K562 (cell line): Measurements from ENCODE around the gene OTUD5. TPM values are rescaled to one million over a fixed set of nuclear protein-coding genes. Genes with fewer than 3 reads are reported as not detected.

Source experiments
- ATAC-seq: fragments of 200-7000 bp; cut with Tn5 transposase; 3 replicates; pipeline ENCODE4 v1.9.1; 2020; ENCODE audit warnings: moderate library complexity
- BruUV-seq: library from RNA; stranded (reverse); fragments of 400-500 nt; replicated peaks from 2 replicates; lab custom pipeline; 2021; lab: Mats Ljungman, UMichigan
- CTCF ChIA-PET: fragments of 300-600 bp; formaldehyde crosslinking; extraction: SDS; loops from one replicate; lab custom pipeline; 2021; ENCODE audit warnings: low intra/inter-chr PET ratio; lab: Yijun Ruan, JAX
- POLR2A ChIA-PET: fragments of 300-600, 350-650 bp; sonication (Branson Sonifier 250); formaldehyde crosslinking; extraction: SDS; loops from one replicate; lab custom pipeline; 2021; ENCODE audit warnings: antibody characterized with exemption, inconsistent platforms; lab: Yijun Ruan, JAX
- DNase-seq, 4 experiments: peaks; one replicate each; pipeline versions ENCODE4 v3.0.0 to v3.0.0-alpha.2; 2011 to 2018; ENCODE audit warnings: low spot score in 3 of 4, mixed read lengths in 3 of 4; ENCODE audit errors: extremely low read depth in 1 of 4
- FAIRE-seq: peaks from 2 replicates; lab custom pipeline; 2011; peaks lifted over from hg19 to GRCh38; lab: Jason Lieb, UNC
- H2AFZ ChIP-seq: 2 replicates; pipeline ENCODE4 v1.6.0; 2011; ENCODE audit warnings: low read depth, low read length, control low read depth, inconsistent platforms
- H3K27ac ChIP-seq: fragments of 200-600 bp; 3 replicates; pipeline ENCODE4 v1.8.0; 2011; ENCODE audit warnings: low read depth, mild to moderate bottlenecking, control low read depth, inconsistent platforms, low read length, moderate library complexity, mixed read lengths; ENCODE audit errors: extremely low read depth
- H3K27me3 ChIP-seq, 2 experiments: fragments of 300-600 bp in 1 of 2; 2 replicates in 1 of 2; 3 replicates in 1 of 2; pipeline versions ENCODE4 v1.6.0 to v1.8.0; 2011; ENCODE audit warnings: inconsistent platforms in 2 of 2, low read length in 2 of 2, mild to moderate bottlenecking in 1 of 2, mixed read lengths in 1 of 2, moderate library complexity in 1 of 2; ENCODE audit not compliant: control insufficient read depth in 2 of 2, insufficient read depth in 2 of 2
- H3K36me3 ChIP-seq: fragments of 300-600 bp; 3 replicates; pipeline ENCODE4 v1.8.0; 2011; ENCODE audit warnings: mild to moderate bottlenecking, low read length, inconsistent platforms; ENCODE audit not compliant: control insufficient read depth, insufficient read depth
- H3K4me1 ChIP-seq, 2 experiments: fragments of 200-600 bp in 1 of 2; replicated peaks in 1 of 2; 2 replicates in 1 of 2; 3 replicates in 1 of 2; pipeline versions ENCODE4 v1.5.1 to v1.8.0; 2011; ENCODE audit warnings: inconsistent platforms in 2 of 2, low read length in 2 of 2, mild to moderate bottlenecking in 1 of 2, mixed read lengths in 1 of 2, moderate library complexity in 1 of 2; ENCODE audit not compliant: control insufficient read depth in 2 of 2, insufficient read depth in 2 of 2
- H3K4me2 ChIP-seq: 2 replicates; pipeline ENCODE4 v1.6.1; 2011; ENCODE audit warnings: low read length, control low read depth, inconsistent platforms, mixed read lengths; ENCODE audit not compliant: insufficient read depth
- H3K4me3 ChIP-seq: fragments of 200-600 bp; sonication (generic), shearing (Covaris generic); 2 replicates; pipeline ENCODE4 v1.5.1; 2016; ENCODE audit warnings: control low read depth, inconsistent platforms
- H3K79me2 ChIP-seq: fragments of 200-600 bp; 3 replicates; pipeline ENCODE4 v1.8.0; 2011; ENCODE audit warnings: low read length, inconsistent platforms; ENCODE audit not compliant: control insufficient read depth, insufficient read depth
- H3K9ac ChIP-seq, 2 experiments: 2 replicates each; pipeline versions ENCODE4 v1.6.0 to v1.6.1; 2011; ENCODE audit warnings: low read depth in 2 of 2, low read length in 2 of 2, control low read depth in 1 of 2, inconsistent platforms in 1 of 2, mild to moderate bottlenecking in 1 of 2, mixed read lengths in 1 of 2; ENCODE audit not compliant: insufficient read depth in 1 of 2
- H3K9me1 ChIP-seq: one replicate; pipeline ENCODE4 v1.6.0; 2011; ENCODE audit warnings: inconsistent platforms, mild to moderate bottlenecking, low read length, moderate library complexity; ENCODE audit not compliant: control insufficient read depth, insufficient read depth
- H3K9me3 ChIP-seq: replicated peaks from 2 replicates; pipeline ENCODE4 v1.5.1; 2011; ENCODE audit warnings: low read depth, low read length, inconsistent platforms; ENCODE audit not compliant: control insufficient read depth, insufficient read depth
- H4K20me1 ChIP-seq: replicated peaks from 2 replicates; pipeline ENCODE4 v1.6.1; 2011; ENCODE audit warnings: low read length, inconsistent platforms, mixed read lengths; ENCODE audit not compliant: control insufficient read depth, insufficient read depth
- FOXK2 ChIP-seq, 2 experiments: fragments of 450-650 bp; IDR thresholded peaks in 1 of 2; conservative IDR thresholded peaks in 1 of 2; 2 replicates each; pipeline ENCODE4 v1.6.1; 2016; ENCODE audit warnings: low read depth in 2 of 2, mild to moderate bottlenecking in 1 of 2
- KLF6 ChIP-seq: fragments of 250-450 bp; sonication (Bioruptor Pico); IDR thresholded peaks from 2 replicates; pipeline ENCODE4 v1.4.0; 2020; ENCODE audit warnings: mild to moderate bottlenecking, moderate library complexity, borderline replicate concordance
- MEF2D ChIP-seq: conservative IDR thresholded peaks from 2 replicates; pipeline ENCODE4 v1.6.1; 2016; ENCODE audit warnings: low read depth, missing genetic modification characterization, missing compliant biosample characterization
- RAD21 ChIP-seq, 2 experiments: fragments of 250-450 bp in 1 of 2; fragments of 450-650 bp in 1 of 2; sonication (Bioruptor Pico) in 1 of 2; formaldehyde crosslinking in 1 of 2; IDR thresholded peaks in 1 of 2; conservative IDR thresholded peaks in 1 of 2; 2 replicates each; pipeline versions ENCODE4 v1.4.0 to v1.8.0; 2020 to 2022; ENCODE audit warnings: mild to moderate bottlenecking in 2 of 2, moderate library complexity in 1 of 2
- TAL1 ChIP-seq: fragments of 450-650 bp; IDR thresholded peaks from 2 replicates; pipeline ENCODE4 v1.6.1; 2016; ENCODE audit warnings: mild to moderate bottlenecking
- TBP ChIP-seq: optimal IDR thresholded peaks from 2 replicates; pipeline ENCODE3; 2011; ENCODE audit warnings: low read depth, low read length, improper control_type of control experiment
- ZNF347 ChIP-seq: fragments of 450-650 bp; formaldehyde crosslinking; IDR thresholded peaks from 2 replicates; pipeline ENCODE4 v1.4.0; 2020; ENCODE audit warnings: low read depth, mild to moderate bottlenecking, moderate library complexity
- ZNF583 ChIP-seq: fragments of 250-450 bp; sonication (Bioruptor Pico); IDR thresholded peaks from 2 replicates; pipeline ENCODE4 v1.4.0; 2020
- WGBS: fragments of 100-300 bp; shearing (Covaris generic); methylation state at CpG from one replicate; pipeline ENCODE4 v1.1.6; 2016; ENCODE audit warnings: low coverage, mixed read lengths; ENCODE audit not compliant: insufficient coverage; ENCODE audit errors: missing lambda C conversion rate; 5-methylcytosine and 5-hydroxymethylcytosine counted together
- in situ Hi-C: fragments of 300-500 bp; cut with MboI; formaldehyde crosslinking; loops from 4 replicates; pipeline ENCODE4 v1.15.0; 2018; ENCODE audit warnings: inconsistent platforms, mixed read lengths
- intact Hi-C: fragments of 100-400 bp; cut with micrococcal nuclease; formaldehyde crosslinking; loops from 2 replicates; pipeline ENCODE4 v1.14.2; 2022
- polyA plus RNA-seq, 8 experiments: library from polyadenylated mRNA; depleted of rRNA in 4 of 8; stranded (reverse) in 5 of 8; unstranded in 3 of 8; fragments of >200 nt; fragmentation: Nextera tagmentation in 2 of 8; fragmentation: Illumina TruSeq in 1 of 8; extraction: Ambion mirVana in 2 of 8; extraction: Trizol in 1 of 8; gene quantifications; 2 replicates each; pipeline versions ENCODE4 v1.2.1 to v1.2.3, GENCODE V29; 2011 to 2014; ENCODE audit warnings: inconsistent platforms in 1 of 8, missing spikeins in 1 of 8
- total RNA-seq, 7 experiments: library from RNA; depleted of rRNA in 6 of 7; stranded (reverse); fragments of >200 nt in 6 of 7; fragmentation: Illumina TruSeq in 2 of 7; extraction: Trizol in 2 of 7; gene quantifications; 2 replicates each; pipeline versions ENCODE4 v1.2.1 to v1.2.3, GENCODE V29; 2011 to 2021; ENCODE audit warnings: low replicate concordance in 1 of 7
- TF ChIP-seq, protein P1 (sequence below): fragments of 450-650 bp; IDR thresholded peaks from 2 replicates; pipeline ENCODE4 v1.6.1; 2018; ENCODE audit not compliant: partially characterized antibody
- TF ChIP-seq, protein P2 (sequence below): fragments of 450-650 bp; formaldehyde crosslinking; IDR thresholded peaks from 2 replicates; pipeline ENCODE4 v1.4.0; 2022; ENCODE audit warnings: missing genetic modification characterization

OTUD5 gene
- total and polyA plus RNA-seq, 9 of the 15 experiments (the other 6 are each of a cell fraction or from before 2014, with no cell fraction given) = 3.6 to 102 (median 59.0) TPM

DNA sequence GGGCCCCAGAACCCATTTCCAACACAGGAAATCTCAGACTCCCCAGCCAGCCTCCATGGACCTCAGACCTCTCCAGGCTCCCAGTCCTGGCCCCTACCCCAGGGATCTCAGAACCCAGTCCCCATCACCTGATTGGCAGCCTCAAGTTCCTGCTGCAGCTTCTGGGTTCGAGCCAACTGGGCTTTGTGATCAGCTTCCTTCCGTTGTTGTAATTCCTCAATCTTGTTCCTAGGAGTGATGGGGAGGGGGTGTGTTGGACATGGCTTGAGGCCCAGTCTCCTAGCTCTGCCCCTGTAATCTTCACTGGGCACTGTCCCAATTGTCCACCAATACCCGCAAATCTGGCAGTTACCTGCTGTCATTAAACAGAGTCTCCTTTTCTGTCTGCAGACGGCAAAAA lies 32.1 kb upstream of the OTUD5 start:
- ATAC-seq = no peak
- intact Hi-C loops = no loop called here
- no peak for TF ChIP-seq ZNF583 (CRISPR knock-in tag)
- no peak for TF ChIP-seq FOXK2 (conservative IDR thresholded peaks at IDR 0.05 in 1 of 2, IDR thresholded peaks at IDR 0.05 in 1 of 2; ENCODE audit: low read depth in 2 of 2)
- no peak for TF ChIP-seq MEF2D (tag)
- no peaks in the 10 kb centered on the region for H3K9me1 ChIP-seq
- DNase-seq = no peak
- H4K20me1 ChIP-seq = no peaks in the 10 kb centered on the region
- in situ Hi-C loops = no loop called here
- CTCF ChIA-PET = no interaction called here
- POLR2A ChIA-PET = interaction anchor here (0.6 kb wide), 1 partner anchor 32 kb away, joined by 3 read pairs; no protein-coding TSS in a partner anchor
- no TSS peak for BruUV-seq
- H3K9me3 ChIP-seq = no peaks in the 10 kb centered on the region
- peaks cover 45% of the 10 kb centered on the region; the same call in 2 of the 3 replicates for H3K36me3 ChIP-seq
- no peak overlapping the region for H3K9ac ChIP-seq
- no peaks in the 10 kb centered on the region for H3K4me1 ChIP-seq
- no peak overlapping the region for H3K4me2 ChIP-seq
- no peak overlapping the region for H3K27ac ChIP-seq
- no peak overlapping the region for H2AFZ ChIP-seq
- 87% methylated on average over 4 of the region's 4 CpGs for WGBS
- H3K79me2 ChIP-seq = no peaks in the 10 kb centered on the region
- no peak for FAIRE-seq
- H3K27me3 ChIP-seq = no peaks in the 10 kb centered on the region
- no peak overlapping the region for H3K4me3 ChIP-seq

DNA sequence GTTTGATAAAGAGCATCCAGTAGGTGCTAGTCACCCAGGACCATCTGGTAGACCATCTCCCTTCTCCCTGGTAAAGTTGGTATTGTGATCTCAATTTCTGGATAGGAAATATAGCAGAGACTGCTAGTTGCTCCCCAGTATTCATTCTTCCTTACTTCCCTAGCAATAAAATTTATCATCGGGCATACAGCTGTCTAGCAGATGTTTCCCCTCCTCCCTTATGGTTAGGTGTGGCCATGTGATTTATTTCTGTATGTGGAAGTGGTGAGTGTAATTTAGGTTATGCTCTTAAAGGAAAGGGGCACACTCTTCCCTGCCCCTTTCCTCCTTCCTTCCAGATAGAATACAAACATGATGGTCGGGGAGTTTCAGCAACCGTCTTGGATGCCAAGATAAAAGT lies 26.5 kb upstream of the OTUD5 start:
- Histone ChIP-seq H3K4me2 (no peak overlapping the region), H3K36me3 (peaks cover 57% of the 10 kb centered on the region; the same call in 2 of the 3 replicates), H2AFZ (no peak overlapping the region), H3K4me3 (no peak overlapping the region), H3K27me3 (no peaks in the 10 kb centered on the region), H3K9me1 (no peaks in the 10 kb centered on the region), H3K9me3 (no peaks in the 10 kb centered on the region), H3K9ac (no peak overlapping the region), H3K27ac (no peak overlapping the region), H4K20me1 (no peaks in the 10 kb centered on the region), H3K79me2 (no peaks in the 10 kb centered on the region), H3K4me1 (peaks cover 5 to 8% of the 10 kb centered on the region in 2 experiments; a peak in 3 of 5 replicates)
- no peak for DNase-seq
- FAIRE-seq = no peak
- ChIA-PET CTCF (no interaction called here), POLR2A (no interaction called here)
- 82% methylated on average over 3 of the region's 3 CpGs for WGBS
- intact Hi-C loops = no loop called here
- BruUV-seq = no TSS peak
- in situ Hi-C loops = no loop called here
- ATAC-seq = no peak
- TF ChIP-seq TBP = no peak
- TF ChIP-seq, protein P1, sequence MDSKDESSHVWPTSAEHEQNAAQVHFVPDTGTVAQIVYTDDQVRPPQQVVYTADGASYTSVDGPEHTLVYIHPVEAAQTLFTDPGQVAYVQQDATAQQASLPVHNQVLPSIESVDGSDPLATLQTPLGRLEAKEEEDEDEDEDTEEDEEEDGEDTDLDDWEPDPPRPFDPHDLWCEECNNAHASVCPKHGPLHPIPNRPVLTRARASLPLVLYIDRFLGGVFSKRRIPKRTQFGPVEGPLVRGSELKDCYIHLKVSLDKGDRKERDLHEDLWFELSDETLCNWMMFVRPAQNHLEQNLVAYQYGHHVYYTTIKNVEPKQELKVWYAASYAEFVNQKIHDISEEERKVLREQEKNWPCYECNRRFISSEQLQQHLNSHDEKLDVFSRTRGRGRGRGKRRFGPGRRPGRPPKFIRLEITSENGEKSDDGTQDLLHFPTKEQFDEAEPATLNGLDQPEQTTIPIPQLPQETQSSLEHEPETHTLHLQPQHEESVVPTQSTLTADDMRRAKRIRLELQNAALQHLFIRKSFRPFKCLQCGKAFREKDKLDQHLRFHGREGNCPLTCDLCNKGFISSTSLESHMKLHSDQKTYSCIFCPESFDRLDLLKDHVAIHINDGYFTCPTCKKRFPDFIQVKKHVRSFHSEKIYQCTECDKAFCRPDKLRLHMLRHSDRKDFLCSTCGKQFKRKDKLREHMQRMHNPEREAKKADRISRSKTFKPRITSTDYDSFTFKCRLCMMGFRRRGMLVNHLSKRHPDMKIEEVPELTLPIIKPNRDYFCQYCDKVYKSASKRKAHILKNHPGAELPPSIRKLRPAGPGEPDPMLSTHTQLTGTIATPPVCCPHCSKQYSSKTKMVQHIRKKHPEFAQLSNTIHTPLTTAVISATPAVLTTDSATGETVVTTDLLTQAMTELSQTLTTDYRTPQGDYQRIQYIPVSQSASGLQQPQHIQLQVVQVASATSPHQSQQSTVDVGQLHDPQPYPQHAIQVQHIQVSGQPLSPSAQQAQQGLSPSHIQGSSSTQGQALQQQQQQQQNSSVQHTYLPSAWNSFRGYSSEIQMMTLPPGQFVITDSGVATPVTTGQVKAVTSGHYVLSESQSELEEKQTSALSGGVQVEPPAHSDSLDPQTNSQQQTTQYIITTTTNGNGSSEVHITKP = no peak
- TF ChIP-seq ZNF347 (CRISPR knock-in tag) = no peak
- TF ChIP-seq RAD21 (CRISPR knock-in tag; conservative IDR thresholded peaks at IDR 0.05 in 1 of 2, IDR thresholded peaks at IDR 0.05 in 1 of 2) = no peak
- TF ChIP-seq TAL1 = no peak
- TF ChIP-seq, protein P2, sequence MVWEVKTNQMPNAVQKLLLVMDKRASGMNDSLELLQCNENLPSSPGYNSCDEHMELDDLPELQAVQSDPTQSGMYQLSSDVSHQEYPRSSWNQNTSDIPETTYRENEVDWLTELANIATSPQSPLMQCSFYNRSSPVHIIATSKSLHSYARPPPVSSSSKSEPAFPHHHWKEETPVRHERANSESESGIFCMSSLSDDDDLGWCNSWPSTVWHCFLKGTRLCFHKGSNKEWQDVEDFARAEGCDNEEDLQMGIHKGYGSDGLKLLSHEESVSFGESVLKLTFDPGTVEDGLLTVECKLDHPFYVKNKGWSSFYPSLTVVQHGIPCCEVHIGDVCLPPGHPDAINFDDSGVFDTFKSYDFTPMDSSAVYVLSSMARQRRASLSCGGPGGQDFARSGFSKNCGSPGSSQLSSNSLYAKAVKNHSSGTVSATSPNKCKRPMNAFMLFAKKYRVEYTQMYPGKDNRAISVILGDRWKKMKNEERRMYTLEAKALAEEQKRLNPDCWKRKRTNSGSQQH = no peak
- TF ChIP-seq KLF6 (CRISPR knock-in tag) = no peak
